H1 (cell line): Measurements from ENCODE around the gene UNC80.

ENCODE experiments used
- BACH1 ChIP-seq: IDR thresholded peaks from 2 replicates; pipeline ENCODE4 v1.6.1; 2012; ENCODE audit warnings: low read length, improper control_type of control experiment
- EGR1 ChIP-seq: IDR thresholded peaks from 2 replicates; pipeline ENCODE4 v1.6.1; 2011; ENCODE audit warnings: low read depth, low read length, borderline replicate concordance
- EZH2 ChIP-seq: fragments of 200-600 bp; sonication (generic); IDR thresholded peaks from 2 replicates; pipeline ENCODE4 v1.7.1; 2012; ENCODE audit warnings: low read depth, mild to moderate bottlenecking, moderate library complexity, low read length, inconsistent platforms; ENCODE audit not compliant: severe bottlenecking
- HDAC2 ChIP-seq, 2 experiments: fragments of 300-600 bp in 1 of 2; sonication (generic) in 1 of 2; IDR thresholded peaks; 2 replicates each; pipeline ENCODE4 v1.6.1; 2011 to 2012; ENCODE audit warnings: low read depth in 2 of 2, low read length in 2 of 2, mild to moderate bottlenecking in 2 of 2, moderate library complexity in 2 of 2, borderline replicate concordance in 1 of 2, inconsistent platforms in 1 of 2
- NRF1 ChIP-seq: IDR thresholded peaks from 2 replicates; pipeline ENCODE4 v1.6.1; 2011; ENCODE audit warnings: mild to moderate bottlenecking, low read depth, low read length, improper control_type of control experiment
- POLR2A ChIP-seq, 2 experiments: IDR thresholded peaks; 1 replicate in 1 of 2; 2 replicates in 1 of 2; pipeline ENCODE4 v1.6.1; 2011; ENCODE audit warnings: low read depth in 2 of 2, low read length in 2 of 2, mild to moderate bottlenecking in 2 of 2; ENCODE audit errors: control extremely low read depth in 1 of 2
- RAD21 ChIP-seq, 2 experiments: IDR thresholded peaks in 1 of 2; conservative IDR thresholded peaks in 1 of 2; 2 replicates each; pipeline ENCODE4 v1.6.1; 2011; ENCODE audit warnings: low read depth in 2 of 2, low read length in 2 of 2, improper control_type of control experiment in 1 of 2, inconsistent platforms in 1 of 2, mild to moderate bottlenecking in 1 of 2, moderate library complexity in 1 of 2
- YY1 ChIP-seq: IDR thresholded peaks from 2 replicates; pipeline ENCODE4 v1.6.1; 2011; ENCODE audit warnings: low read depth, mild to moderate bottlenecking, low read length
- ZNF274 ChIP-seq: IDR thresholded peaks from 2 replicates; pipeline ENCODE4 v1.7.0; 2012; ENCODE audit warnings: low read length, borderline replicate concordance; ENCODE audit errors: extremely low read depth
- TF ChIP-seq, protein P1 (sequence below), 3 experiments: IDR thresholded peaks; 1 replicate in 2 of 3; 2 replicates in 1 of 3; pipeline versions ENCODE4 v1.5.1 to v1.6.1; 2011; ENCODE audit warnings: low read length in 3 of 3, mild to moderate bottlenecking in 3 of 3, inconsistent platforms in 2 of 3, low read depth in 1 of 3, moderate library complexity in 1 of 3; ENCODE audit not compliant: insufficient read depth in 1 of 3; ENCODE audit errors: control extremely low read depth in 1 of 3
- TF ChIP-seq, protein P2 (sequence below): IDR thresholded peaks from 2 replicates; pipeline ENCODE4 v1.6.1; 2012; ENCODE audit warnings: inconsistent platforms
- TF ChIP-seq, protein P3 (sequence below): IDR thresholded peaks from 2 replicates; pipeline ENCODE4 v1.6.1; 2012; ENCODE audit warnings: low read length, inconsistent platforms

DNA sequence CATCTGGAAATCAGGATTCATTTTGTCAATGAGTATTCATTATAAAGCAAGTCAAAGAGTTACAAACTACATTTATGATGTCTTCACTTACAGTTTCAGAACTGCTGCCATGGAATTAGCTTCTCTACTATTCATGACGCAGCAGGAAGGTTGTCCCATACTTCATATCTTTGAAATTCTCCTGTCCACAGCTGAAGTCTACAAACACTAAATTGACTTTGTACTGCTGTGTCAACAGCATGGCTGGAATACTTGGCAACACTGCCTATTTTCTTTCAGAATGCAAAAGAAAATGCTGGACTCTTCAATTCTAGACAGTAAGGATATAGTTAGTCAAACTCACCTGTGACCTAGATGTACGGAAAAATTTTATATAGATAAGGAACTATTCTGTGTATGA is 44.6 kb upstream of the UNC80 start:
- TF ChIP-seq, protein P1, sequence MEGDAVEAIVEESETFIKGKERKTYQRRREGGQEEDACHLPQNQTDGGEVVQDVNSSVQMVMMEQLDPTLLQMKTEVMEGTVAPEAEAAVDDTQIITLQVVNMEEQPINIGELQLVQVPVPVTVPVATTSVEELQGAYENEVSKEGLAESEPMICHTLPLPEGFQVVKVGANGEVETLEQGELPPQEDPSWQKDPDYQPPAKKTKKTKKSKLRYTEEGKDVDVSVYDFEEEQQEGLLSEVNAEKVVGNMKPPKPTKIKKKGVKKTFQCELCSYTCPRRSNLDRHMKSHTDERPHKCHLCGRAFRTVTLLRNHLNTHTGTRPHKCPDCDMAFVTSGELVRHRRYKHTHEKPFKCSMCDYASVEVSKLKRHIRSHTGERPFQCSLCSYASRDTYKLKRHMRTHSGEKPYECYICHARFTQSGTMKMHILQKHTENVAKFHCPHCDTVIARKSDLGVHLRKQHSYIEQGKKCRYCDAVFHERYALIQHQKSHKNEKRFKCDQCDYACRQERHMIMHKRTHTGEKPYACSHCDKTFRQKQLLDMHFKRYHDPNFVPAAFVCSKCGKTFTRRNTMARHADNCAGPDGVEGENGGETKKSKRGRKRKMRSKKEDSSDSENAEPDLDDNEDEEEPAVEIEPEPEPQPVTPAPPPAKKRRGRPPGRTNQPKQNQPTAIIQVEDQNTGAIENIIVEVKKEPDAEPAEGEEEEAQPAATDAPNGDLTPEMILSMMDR (IDR thresholded peaks at IDR 0.05; ENCODE audit: control extremely low read depth in 1 of 3, insufficient read depth in 1 of 3, low read depth in 1 of 3, low read length in 3 of 3) = no peak
- TF ChIP-seq EZH2 (no peak), EGR1 (no peak), POLR2A (IDR thresholded peaks at IDR 0.05; ENCODE audit: control extremely low read depth in 1 of 2, low read depth in 2 of 2, low read length in 2 of 2) (no peak), BACH1 (no peak), RAD21 (IDR thresholded peaks at IDR 0.05 in 1 of 2, conservative IDR thresholded peaks at IDR 0.05 in 1 of 2; ENCODE audit: low read depth in 2 of 2, low read length in 2 of 2) (no peak), YY1 (no peak), NRF1 (no peak), ZNF274 (no peak), HDAC2 (IDR thresholded peaks at IDR 0.05; ENCODE audit: borderline replicate concordance in 1 of 2, low read depth in 2 of 2, low read length in 2 of 2) (no peak)
- TF ChIP-seq, protein P2, sequence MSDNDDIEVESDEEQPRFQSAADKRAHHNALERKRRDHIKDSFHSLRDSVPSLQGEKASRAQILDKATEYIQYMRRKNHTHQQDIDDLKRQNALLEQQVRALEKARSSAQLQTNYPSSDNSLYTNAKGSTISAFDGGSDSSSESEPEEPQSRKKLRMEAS = no peak
- TF ChIP-seq, protein P3, sequence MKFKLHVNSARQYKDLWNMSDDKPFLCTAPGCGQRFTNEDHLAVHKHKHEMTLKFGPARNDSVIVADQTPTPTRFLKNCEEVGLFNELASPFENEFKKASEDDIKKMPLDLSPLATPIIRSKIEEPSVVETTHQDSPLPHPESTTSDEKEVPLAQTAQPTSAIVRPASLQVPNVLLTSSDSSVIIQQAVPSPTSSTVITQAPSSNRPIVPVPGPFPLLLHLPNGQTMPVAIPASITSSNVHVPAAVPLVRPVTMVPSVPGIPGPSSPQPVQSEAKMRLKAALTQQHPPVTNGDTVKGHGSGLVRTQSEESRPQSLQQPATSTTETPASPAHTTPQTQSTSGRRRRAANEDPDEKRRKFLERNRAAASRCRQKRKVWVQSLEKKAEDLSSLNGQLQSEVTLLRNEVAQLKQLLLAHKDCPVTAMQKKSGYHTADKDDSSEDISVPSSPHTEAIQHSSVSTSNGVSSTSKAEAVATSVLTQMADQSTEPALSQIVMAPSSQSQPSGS = no peak
